AG04450 (cell line): ENCODE results near the gene BABAM2. TPM values are rescaled to one million over a fixed set of nuclear protein-coding genes. Genes with fewer than 3 reads are reported as not detected.

Experiments
- CTCF ChIA-PET: fragments of 300-600, 350-600 bp; formaldehyde crosslinking; extraction: SDS; loops from one replicate; lab custom pipeline; 2022; ENCODE audit warnings: antibody characterized with exemption, inconsistent platforms; lab: Charles Lee
- POLR2A ChIA-PET: fragments of 350-600 bp; formaldehyde crosslinking; extraction: SDS; loops from one replicate; lab custom pipeline; 2021; ENCODE audit warnings: antibody characterized with exemption, inconsistent platforms; lab: Yijun Ruan, JAX
- DNase-seq: peaks from one replicate; pipeline ENCODE4 v3.0.0-alpha.2; 2011; ENCODE audit warnings: low read depth, low spot score
- H3K27ac ChIP-seq: one replicate; pipeline ENCODE4 v1.5.1; 2012; ENCODE audit warnings: low read depth, low read length, control low read depth
- H3K27me3 ChIP-seq: one replicate; pipeline ENCODE4 v1.6.0; 2012; ENCODE audit warnings: low read length; ENCODE audit not compliant: control insufficient read depth, insufficient read depth
- H3K4me3 ChIP-seq: 2 replicates; pipeline ENCODE4 v1.5.1; 2011; ENCODE audit warnings: mild to moderate bottlenecking, low read depth, low read length, control low read depth
- H3K9me3 ChIP-seq: 2 replicates; pipeline ENCODE4 v1.5.1; 2012; ENCODE audit warnings: low read length; ENCODE audit not compliant: control insufficient read depth, insufficient read depth
- CTCF ChIP-seq: IDR thresholded peaks from 2 replicates; pipeline ENCODE4 v1.5.1; 2011; ENCODE audit warnings: low read depth, low read length, control low read depth, inconsistent platforms
- polyA plus RNA-seq: library from polyadenylated mRNA; depleted of rRNA; stranded (reverse); fragments of >200 nt; gene quantifications from 2 replicates; pipeline ENCODE4 v1.2.3, GENCODE V29; 2011

The BABAM2 gene
- polyA plus RNA-seq, 1 experiment = 44.5 TPM

DNA sequence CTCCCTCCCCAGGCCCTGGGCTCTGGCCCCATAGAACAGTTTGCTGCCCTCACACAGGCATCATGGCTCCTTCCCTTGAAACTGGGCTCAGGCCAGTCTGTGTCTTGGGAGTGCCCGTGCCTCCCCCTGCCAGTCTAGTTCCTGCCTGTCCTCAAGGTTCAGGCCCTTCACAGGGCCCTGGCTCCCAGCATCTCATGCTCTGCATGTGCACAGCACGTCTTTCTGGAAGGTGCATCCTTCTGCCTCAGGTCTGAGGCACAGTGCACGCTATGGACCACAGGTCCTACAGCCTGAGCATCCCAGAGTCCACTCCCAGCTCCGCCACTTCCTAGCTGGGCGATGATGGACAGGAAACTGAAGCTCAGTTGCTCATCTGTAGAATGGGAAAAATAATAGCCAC is 466.5 kb downstream of the BABAM2 start:
- Histone ChIP-seq H3K27ac (no peak overlapping the region), H3K4me3 (no peak overlapping the region), H3K9me3 (no peaks in the 10 kb centered on the region; the same call in 1 of the 2 replicates), H3K27me3 (no peaks in the 10 kb centered on the region)
- ChIA-PET CTCF (interaction anchor here (0.6 kb wide), 1 partner anchor 9 kb away, joined by 4 read pairs; no protein-coding TSS in a partner anchor), POLR2A (interaction anchor here (0.7 to 1.4 kb wide), 2 partner anchors 14 to 30 kb away, joined by 3 to 8 read pairs; no protein-coding TSS in a partner anchor)
- no peak for TF ChIP-seq CTCF
- DNase-seq = no peak

DNA sequence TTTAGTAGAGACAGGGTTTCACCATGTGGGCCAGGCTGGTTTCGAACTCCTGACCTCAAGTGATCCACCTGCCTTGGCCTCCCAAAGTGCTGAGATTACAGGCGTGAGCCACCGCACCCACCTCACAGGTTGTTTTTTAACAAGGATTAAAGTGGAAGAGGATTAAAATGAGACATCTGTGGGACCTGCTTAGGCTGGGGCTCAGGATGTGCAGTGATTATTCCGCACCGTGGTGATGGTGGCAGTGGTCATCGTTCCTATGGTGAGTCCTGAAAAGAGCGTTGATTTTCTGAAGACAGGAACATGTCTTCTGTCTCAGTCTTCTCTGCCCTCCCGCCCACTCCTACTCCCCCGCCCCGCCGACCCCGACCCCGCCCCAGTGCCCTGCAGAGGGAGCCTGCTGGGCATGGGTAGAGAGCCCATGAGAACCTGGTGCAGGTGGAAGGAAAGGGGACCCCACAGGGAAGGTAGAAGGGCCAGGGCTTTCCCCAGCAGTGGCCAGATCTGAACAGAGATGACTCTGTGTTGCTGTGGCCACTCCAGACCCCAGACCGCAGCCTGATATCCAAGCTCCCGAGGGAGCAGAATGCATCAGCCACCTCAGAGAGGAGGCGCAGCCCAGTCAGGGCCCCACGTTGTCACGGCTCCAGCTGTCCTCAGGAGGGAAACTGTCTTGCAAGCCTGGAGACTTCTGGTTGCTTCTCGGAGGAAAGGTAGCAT is 467.6 kb downstream of the BABAM2 start:
- no peak for TF ChIP-seq CTCF
- POLR2A ChIA-PET = interaction anchor here (0.7 to 0.9 kb wide), 2 partner anchors 15 to 31 kb away, joined by 3 to 8 read pairs; no protein-coding TSS in a partner anchor
- DNase-seq = no peak

DNA sequence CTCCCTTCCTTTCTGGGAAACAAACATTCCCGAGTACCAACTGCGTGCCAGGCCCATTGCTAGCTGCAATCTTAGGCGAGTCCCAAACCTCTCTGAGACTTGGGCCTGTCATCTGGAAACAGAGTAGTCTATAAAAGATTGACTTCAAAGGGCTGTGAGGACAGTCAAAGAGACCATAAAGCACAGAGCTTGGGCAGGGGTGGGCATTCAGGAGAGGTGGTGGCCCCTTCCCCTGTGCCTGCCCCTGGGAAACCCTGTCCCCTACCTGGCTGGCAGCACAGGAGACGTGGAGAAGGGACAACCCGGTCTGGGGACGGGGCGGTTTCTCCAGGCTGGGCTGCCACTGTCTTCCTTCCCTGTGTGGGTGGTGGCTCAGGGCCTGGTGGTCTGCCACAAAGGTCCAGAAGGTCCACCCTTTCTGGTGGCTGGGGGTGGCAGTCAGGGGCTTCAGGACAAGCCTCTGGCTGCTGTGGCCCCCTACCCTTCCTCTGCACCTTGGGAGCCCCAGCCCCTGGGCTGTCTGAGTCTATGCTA is 468.2 kb downstream of the BABAM2 start:
- Histone ChIP-seq H3K27ac (no peak overlapping the region), H3K27me3 (no peaks in the 10 kb centered on the region), H3K9me3 (no peaks in the 10 kb centered on the region; the same call in 1 of the 2 replicates), H3K4me3 (no peak overlapping the region)
- POLR2A ChIA-PET = interaction anchor here (0.9 kb wide), 1 partner anchor 31 kb away, joined by 3 read pairs; no protein-coding TSS in a partner anchor
- CTCF ChIA-PET = no interaction called here
- DNase-seq = no peak
- TF ChIP-seq CTCF = no peak

More for the DNA sequence above, 467.6 kb downstream of the BABAM2 start:
- H3K27ac ChIP-seq = no peak overlapping the region
- CTCF ChIA-PET = no interaction called here
- H3K9me3 ChIP-seq = no peaks in the 10 kb centered on the region; the same call in 1 of the 2 replicates
- H3K4me3 ChIP-seq = no peak overlapping the region
- no peaks in the 10 kb centered on the region for H3K27me3 ChIP-seq

GRCh38 chr2:28359222-28360057 is 468.9 kb downstream of the BABAM2 start:
- H3K9me3 ChIP-seq = no peaks in the 10 kb centered on the region; the same call in 1 of the 2 replicates
- H3K4me3 ChIP-seq = no peak overlapping the region
- H3K27ac ChIP-seq = no peak overlapping the region
- no peaks in the 10 kb centered on the region for H3K27me3 ChIP-seq
- POLR2A ChIA-PET = interaction anchor here (0.9 kb wide), 1 partner anchor 30 kb away, joined by 3 read pairs; no protein-coding TSS in a partner anchor
- TF ChIP-seq CTCF = no peak
- DNase-seq = no peak
- CTCF ChIA-PET = no interaction called here
